NCI-H2196 (cell line): ENCODE results near the gene FBXO42.
"Not testable (repeated sequence)": the region's sequence is repeated elsewhere in the genome, so short reads cannot be mapped to it uniquely, and the experiment has no call there.

ENCODE experiments used
- DNase-seq: peaks from one replicate; lab custom pipeline; 2025; ENCODE audit not compliant: unreplicated experiment; lab: John Stamatoyannopoulos, UW

Gene FBXO42

GRCh38 chr1:16372535-16373285 lies 20.4 kb upstream of the FBXO42 start:
- DNase-seq: no peak

GRCh38 chr1:16371725-16372124 lies 19.4 kb upstream of the FBXO42 start:
- no peak for DNase-seq

- DNase-seq: no peak
These were observed 17.5 kb upstream of the FBXO42 start for GRCh38 chr1:16369821-16370220.

- DNase-seq: no peak
These were observed 15.9 kb upstream of the FBXO42 start for GRCh38 chr1:16367968-16368890.

- DNase-seq: peak; percentile 76
These were observed 15.1 kb upstream of the FBXO42 start for GRCh38 chr1:16367258-16367967.

- DNase-seq: peak; percentile 99
These were observed 14.5 kb upstream of the FBXO42 start, which contains the start of gene SZRD1 for GRCh38 chr1:16366722-16367257. SZRD1 (plus strand) TSS chr1:16367242; CDS start chr1:16367258, 16 bp downstream.

- not testable (repeated sequence) for DNase-seq
These were observed 12.8 kb upstream of the FBXO42 start for GRCh38 chr1:16365146-16365498.

- no peak for DNase-seq
These were observed 4.6 kb upstream of the FBXO42 start for GRCh38 chr1:16356867-16357266.

- DNase-seq: no peak
These were observed 2.3 kb upstream of the FBXO42 start for GRCh38 chr1:16354619-16355018.

- DNase-seq: no peak
These were observed 709 bp upstream of the FBXO42 start for GRCh38 chr1:16352842-16353535.

GRCh38 chr1:16351456-16351993 lies 755 bp downstream of the FBXO42 start:
- no peak for DNase-seq

- DNase-seq: no peak
These were observed 2.4 kb downstream of the FBXO42 start for GRCh38 chr1:16349847-16350406.

GRCh38 chr1:16348414-16349182 lies 3.7 kb downstream of the FBXO42 start:
- no peak for DNase-seq

- DNase-seq: not testable (repeated sequence)
These were observed 9.0 kb downstream of the FBXO42 start for GRCh38 chr1:16343276-16343675.

- DNase-seq: no peak
These were observed 9.8 kb downstream of the FBXO42 start for GRCh38 chr1:16342331-16343062.

GRCh38 chr1:16340673-16341072 lies 11.6 kb downstream of the FBXO42 start:
- no peak for DNase-seq

- no peak for DNase-seq
These were observed 13.3 kb downstream of the FBXO42 start for GRCh38 chr1:16338961-16339360.

GRCh38 chr1:16334655-16335340 lies 17.5 kb downstream of the FBXO42 start:
- DNase-seq: no peak
